Right hindlimb (tissue), 1 donor: Measurements from ENCODE around the gene OR52I2.

Experiments
- DNase-seq: peaks from one replicate; pipeline ENCODE4 v3.0.0-alpha.2; 2018

The OR52I2 gene

DNA sequence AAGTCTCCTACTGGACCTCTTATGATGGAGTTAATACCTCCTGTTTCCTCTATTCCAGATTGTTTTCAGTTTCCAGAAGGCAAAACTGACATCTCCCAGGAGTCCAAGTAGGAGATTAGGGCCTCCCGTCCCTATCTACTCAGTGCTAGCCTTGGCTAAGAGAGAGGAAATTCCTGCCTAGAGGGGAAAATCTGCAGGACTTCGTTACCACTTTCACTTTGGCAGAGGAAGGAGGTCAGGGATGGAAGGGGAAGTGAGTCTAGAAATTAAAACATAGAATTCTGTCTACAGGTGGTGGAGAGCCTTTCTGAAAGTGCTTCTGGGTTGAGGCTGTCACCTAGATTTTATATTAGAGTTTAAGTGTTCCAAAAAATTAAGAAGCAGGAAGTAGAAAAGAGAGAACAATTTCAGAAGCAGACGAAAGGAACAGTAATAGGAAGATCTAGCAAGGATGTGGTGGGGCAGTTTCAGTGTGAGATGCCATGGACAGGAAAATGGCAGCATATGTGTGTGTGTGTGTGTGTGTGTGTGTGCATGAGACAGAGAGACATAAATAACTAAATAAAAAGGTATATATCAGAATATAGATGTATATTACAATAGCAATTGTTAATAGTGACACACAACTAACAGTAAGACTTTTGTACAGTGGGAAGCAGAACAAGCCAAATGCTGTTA, 28.9 kb downstream of the OR52I2 start:
- DNase-seq: no peak

DNA sequence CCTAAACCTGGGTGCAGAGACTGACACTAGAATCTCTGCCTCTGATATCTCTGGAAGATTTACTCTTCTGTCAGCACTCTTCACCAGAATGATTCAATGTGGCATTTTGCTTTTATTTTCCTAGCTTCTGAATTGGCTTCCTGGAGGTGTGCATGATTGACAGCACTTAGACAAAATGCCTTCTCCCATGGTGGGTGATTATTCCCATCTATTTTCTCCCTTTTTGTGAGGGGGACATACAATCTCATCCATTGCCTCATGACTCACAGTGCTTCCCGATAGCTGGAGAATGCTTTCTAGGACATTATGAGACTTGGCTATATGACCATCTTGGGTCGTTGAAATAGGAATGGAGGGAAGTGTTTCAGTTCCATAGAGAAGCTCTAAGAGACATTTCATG, 30.4 kb downstream of the OR52I2 start:
- DNase-seq: no peak

DNA sequence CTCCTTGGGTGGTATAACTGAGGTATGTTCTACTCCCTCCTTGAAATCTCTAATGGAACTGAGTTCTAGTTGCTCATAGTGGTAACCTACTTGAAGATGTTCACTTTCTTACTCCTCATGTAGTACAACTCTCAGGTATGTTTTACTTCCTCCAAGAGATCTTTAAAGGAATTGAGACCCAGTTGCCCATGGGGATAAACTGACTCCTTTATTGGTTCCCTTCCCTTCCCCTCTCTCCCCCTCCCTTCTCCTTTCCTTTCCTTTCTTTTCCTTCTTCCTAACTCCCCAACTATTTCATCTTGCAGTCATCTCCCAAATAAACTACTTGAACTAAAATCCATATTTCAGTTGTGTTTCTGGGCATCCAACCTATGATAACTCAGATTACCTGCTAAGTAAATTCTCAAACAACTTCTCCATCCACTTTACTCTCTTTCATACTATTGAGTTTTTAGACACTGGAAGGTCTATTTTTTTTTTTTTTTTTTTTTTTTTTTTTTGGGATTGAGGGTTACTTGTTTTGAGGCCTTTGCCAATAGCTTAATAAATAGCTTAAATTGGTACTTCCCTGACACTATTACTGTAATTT, 34.4 kb downstream of the OR52I2 start:
- no peak for DNase-seq

DNA sequence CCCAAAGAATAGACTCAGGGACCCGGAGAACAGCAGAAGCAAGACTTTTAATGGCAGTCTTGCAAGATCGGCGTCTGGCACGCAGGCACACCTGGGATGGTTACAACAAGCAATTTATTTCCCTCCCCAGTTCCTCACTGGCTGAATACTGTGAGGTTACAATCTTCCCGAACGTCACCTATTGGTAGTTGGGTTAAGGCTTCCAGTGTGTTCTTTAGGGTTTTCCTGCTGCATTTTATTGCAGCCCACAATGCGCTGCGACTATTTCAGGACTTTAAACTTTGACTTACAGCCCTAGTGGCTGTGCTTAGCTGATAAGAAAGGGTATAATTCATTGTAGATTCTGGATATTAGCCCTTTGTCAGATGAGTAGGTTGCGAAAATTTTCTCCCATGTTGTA, 38.0 kb downstream of the OR52I2 start:
- no peak for DNase-seq

DNA sequence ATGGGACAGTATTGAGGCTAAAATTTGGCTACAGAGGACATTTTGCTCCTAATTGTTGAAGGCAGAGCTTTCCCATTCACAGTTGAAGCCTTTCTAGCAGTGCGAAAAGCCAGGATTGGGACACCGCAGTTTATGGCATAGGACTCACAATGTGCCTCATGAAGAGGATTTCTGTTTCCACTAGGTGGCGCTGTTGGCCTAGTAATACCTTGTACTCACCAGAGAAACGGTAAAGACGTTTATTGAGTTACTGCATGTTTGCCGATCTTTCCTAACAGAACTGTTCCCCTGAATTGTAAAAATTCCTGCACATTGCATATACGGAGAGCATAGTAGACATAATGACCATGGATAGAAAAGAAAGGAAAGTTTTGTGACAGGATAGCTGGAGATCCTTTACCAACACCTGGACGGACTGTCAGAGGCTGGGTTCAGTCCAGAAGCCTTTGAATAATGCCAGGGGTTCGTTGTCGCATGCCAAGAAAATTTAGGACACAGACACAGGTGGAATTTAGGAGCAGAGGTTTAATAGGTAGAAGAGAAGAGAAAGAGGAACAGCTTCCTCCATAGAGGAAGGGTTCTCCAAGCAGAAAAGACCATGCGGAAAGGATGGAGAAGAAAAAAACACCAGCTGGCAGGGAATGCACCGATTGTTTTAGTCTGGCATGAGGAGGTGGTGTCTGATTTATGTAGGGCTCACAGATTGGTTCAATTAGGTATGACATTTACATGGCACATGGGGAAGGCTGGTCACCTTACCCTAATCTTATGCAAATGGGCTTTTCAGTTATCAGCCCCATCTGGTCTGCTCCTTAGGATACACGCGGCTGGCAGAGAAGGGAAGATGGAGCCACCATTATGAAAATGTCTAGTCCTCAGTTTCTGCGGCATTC, 44.9 kb downstream of the OR52I2 start:
- peak; percentile 48 for DNase-seq

DNA sequence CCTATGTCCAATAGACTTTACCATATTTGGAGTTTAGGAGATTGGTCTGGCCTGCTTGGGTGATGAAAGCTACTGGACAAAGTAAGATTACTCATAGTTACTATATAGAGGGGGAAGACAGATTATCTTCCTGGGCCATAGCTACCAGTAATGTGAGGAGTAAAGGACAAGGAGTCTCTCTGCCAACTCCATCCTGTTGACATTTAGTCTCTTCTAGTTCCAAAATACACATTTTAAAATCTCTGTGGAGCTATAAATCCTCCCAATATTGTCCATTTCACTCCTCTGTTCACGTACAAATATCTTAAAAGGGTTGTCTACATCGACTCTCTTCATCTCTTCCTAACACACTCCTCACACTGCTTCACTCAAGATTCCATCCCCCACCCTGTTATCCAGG, 54.6 kb downstream of the OR52I2 start:
- DNase-seq: no peak

DNA sequence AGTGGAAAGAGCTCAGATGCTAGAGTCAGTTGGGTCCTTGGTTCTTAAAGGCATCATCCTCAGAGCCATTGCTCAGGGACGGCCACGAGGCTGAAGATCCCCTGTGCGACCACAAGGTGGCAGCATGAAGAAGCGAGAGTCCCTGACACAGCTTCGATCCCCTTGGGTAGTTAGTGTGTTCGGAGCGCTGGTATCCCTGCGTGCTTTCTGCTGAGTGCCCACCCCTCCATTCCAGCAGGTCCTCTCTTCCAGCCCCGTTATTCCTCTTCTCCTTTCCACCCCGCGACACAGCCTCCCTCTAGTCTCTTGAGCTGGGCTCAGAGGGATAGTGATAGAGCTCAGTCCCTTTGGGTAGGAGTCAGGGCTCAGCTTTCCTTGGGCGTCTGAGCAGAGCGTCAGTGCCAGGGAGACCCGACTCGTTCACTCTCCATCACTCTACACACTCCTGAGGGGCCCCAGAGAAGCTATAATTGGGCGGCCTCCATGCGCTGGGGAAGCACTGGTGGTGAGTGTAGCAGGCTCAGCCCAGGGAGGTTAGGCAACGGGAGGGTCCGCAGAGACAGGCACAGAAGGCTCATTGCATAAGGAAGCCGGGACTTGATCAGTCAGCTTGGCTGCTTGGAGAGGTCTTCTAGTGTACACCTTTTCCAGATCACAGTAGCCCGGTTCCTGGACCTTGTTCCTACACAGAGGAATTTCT, 55.6 kb downstream of the OR52I2 start, which contains the start of gene OR51D1:
TSS of gene OR51D1 (plus strand) at position 516 of the 700 bp plus-strand sequence. CDS start 2,314 bp downstream, outside the sequence.
- DNase-seq: peak; percentile 72

DNA sequence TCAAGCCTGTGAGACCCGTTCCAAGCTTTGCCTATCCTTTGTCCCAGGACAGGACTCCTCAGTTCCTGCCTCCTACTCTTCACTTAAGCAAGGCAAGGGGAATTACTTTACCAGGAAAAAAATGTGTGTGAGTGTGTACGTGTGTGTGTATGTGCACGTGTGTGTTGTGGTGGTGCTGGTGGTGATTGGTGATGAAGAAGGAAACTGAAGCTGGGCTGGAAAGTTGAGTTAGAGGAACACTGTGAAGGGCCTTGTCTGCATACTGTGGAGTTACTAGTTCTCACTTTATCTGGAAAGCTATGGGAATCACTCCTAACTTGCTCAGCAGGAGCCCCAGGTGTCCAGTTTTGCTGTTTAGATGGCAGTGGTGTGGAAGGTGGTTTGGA, 56.1 kb downstream of the OR52I2 start:
- no peak for DNase-seq

DNA sequence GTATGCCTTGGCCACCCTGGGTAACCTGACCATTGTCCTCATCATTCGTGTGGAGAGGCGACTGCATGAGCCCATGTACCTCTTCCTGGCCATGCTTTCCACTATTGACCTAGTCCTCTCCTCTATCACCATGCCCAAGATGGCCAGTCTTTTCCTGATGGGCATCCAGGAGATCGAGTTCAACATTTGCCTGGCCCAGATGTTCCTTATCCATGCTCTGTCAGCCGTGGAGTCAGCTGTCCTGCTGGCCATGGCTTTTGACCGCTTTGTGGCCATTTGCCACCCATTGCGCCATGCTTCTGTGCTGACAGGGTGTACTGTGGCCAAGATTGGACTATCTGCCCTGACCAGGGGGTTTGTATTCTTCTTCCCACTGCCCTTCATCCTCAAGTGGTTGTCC, 58.4 kb downstream of the OR52I2 start:
- DNase-seq: no peak

DNA sequence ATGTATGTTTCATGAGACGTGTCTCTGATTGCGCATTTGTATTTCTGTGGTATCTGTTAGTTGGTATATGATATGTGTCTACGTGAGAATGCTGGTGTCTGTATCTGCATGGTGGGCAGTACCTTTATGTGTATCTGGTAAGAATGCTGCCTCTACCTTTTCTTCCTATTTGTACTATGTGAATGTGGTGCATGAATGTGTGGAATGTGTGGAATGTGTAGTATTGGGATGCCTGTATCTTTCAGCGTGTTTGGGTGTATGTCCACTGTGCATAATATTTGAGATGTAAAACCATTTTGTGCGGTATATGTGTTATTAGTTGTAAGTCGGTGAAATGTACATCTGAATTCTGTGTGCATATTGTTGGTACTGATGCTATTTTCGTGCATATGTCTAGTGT, 60.0 kb downstream of the OR52I2 start:
- no peak for DNase-seq

DNA sequence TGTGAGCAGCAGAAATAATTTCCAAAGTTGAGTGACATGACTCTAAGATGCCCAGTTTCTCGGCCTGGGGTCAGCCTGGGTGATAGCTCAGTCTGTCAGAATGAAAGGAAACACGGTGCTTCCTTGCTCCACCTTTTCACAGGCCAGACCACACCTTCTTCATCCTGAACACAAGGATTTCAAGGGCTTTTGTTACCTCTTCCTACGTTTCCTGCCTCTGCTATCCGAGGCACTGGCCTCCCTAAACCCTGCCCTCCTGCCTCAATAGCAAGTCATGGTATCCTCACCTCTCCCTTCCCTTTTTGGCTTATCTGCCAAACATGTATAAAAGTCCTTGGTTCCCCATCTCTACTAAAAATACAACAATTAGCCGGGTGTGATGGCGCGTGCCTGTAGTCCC, 60.5 kb downstream of the OR52I2 start:
- DNase-seq: no peak
